ENCODE results near the gene NISCH.

The NISCH gene

DNA sequence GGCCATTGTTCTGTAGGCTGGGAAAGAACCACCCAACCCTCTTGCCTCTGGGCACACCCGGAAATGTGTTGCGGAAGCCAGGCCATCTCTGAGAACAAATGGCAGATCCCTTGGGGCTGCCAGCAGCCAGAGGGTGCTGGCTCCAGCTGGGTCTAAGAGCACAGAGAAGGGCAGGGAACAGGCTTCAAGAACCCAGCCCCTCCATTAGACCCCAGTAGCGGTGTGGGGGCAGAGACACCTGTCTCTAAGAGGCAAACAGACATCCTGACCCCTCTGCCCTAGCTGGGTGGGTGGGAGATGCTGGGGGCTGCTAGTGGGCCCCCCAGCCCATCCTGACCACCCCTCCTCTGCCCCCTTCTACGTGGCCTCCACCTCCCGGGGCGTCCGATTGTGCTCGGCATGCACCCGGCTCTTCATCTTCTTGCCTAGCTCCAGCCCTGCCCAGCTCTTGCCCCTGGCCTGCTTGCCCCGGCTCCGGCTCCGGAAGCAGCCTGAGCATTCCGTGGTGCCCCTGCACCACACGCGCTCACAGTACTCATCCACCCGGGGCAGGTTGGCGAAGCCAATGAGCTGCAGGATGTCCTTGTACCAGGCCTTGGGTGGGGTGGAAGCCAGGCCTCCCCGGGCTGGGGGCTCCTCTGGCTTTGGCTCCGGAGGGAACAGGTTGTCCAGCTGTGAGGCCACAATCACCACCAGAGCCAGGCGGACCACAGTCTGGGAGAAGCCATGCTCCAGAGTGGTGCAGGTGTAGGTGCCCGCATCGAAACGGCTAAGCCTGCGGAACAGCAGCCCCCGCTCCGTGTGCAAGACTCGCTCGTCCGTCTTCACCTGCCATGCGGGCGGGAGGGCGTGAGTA, 19.9 kb upstream of the NISCH start:
- DNase-seq (ENCODE audit: low read depth): no peak

- DNase-seq (ENCODE audit: low read depth): no peak
Observed at GRCh38 chr3:52436500-52437149, 18.8 kb upstream of the NISCH start.

- DNase-seq (ENCODE audit: low read depth): no peak
Observed at GRCh38 chr3:52437326-52438103, 17.9 kb upstream of the NISCH start.

DNA sequence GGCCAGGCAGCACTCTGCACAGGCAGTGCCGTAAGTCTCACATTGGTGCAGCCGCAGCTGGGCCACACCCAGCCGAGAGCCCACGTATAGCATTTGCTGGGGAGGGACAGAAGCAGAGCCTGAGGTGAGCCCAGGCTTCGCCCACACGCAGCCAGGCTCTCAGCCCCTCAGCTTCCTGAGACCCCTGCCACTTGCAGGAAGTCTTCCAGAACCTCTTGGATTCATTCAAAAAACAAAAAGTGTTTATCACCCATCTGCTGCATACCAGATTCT, 17.4 kb upstream of the NISCH start:
- DNase-seq (ENCODE audit: low read depth): no peak

GRCh38 chr3:52438579-52439425, 16.6 kb upstream of the NISCH start:
- DNase-seq (ENCODE audit: low read depth): no peak

DNA sequence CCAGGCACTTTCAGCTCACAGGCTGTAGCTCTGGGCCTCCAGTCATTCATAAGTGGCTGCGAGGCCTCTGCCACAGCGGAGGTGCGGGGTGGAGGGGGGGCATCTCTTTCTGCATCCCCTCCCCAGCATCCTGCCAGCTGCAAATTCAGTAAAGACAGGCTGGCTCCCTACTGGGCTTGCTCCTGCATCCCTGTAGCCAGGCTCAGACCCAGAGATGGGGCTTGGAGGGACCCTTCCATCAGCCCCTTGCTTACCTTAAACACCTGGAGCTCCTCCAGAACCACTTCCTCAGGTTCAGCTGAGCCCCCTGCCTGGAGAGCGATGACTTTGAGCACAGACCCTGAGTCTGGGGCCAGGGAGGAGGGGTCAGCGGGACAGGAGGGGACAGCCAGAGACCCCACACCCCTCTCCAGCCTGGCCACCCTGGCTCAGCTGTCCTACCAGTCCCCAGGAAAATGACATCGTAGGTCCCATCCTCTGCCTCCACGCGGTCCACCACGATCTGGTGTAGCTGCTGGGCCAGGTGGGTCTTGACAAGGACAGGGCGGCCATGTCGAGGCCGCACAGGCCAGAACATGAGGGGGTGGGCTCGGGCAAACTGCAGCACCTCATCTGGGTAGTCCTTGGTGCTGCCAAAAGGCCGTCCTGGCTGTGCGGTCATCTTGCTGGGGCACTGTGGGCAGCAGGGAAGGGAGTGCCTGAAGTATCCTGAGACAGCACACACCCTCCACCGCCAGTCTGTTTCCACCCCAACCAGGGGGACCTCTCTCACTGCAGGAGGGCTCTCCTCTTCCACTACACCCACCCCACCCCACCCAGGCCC, 15.8 kb upstream of the NISCH start:
- DNase-seq (ENCODE audit: low read depth): no peak

DNA sequence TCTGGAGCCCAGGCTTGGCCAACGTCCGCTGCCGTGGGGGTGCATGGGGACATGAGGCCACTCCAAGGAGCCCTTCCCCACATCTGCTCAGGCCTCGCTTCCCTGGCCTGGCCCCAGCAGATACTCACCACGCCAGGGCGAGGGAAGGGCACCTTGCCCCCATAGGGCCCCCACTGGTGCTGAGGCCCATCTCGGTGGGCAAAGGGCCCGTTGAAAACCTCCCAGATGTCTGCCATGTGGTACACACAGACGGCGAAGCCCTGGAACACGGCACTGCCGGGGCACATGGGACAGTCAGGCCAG, 15.2 kb upstream of the NISCH start:
- no peak for DNase-seq (ENCODE audit: low read depth)

DNA sequence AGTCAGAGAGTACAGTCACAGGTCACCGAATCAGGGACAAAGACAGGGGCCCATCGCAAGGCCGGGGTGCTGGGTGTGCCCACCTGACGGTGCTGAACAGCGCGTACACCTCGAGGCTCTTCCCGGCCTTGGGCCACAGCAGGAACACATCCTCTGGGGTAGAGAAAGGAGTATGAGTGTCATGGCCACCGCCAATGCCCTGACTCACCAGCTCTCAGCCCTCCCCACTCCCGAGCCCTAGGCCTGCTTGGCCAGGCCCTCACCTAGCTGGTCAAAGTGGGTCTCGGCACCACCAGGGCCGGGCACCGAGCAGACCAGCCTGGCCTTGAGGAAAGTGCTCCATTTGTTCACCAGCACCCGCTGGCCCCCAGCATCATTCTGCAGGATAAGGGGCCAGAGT, 14.7 kb upstream of the NISCH start:
- no peak for DNase-seq (ENCODE audit: low read depth)

DNA sequence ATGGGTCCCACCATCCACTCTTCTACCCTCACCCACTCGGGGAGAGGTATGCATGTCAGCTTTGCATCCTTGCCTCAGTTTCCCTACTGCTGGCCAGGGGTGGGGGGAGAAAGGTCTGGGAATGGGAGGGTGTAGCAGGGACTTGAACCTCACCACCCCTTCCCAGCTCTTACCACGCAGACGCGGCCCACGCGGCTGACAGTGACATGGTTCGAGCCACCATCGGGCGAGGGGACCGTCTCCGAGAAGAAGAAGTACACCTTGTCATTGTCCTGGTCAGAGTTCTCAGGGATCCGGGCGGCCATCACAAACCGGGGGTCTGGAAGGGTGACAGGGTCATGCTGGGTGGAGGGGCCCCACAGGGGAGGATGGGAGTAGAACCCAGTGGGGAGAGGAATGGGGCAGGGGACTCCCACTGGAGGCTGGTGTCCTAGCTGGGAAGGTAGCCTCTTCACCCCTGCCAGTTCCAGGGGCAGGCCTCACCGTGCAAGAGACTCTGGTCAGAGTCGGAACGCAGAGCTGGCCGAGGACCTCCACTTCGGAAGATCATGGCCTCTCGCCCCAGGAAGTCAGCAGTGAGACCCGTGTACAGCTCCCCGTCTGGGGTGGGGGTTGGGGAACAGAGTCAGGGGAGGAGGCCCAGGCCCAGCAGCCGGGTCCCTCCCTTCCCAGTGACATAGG, 14.2 kb upstream of the NISCH start:
- DNase-seq (ENCODE audit: low read depth): no peak

- no peak for DNase-seq (ENCODE audit: low read depth)
Observed at GRCh38 chr3:52441772-52442332, 13.6 kb upstream of the NISCH start.

DNA sequence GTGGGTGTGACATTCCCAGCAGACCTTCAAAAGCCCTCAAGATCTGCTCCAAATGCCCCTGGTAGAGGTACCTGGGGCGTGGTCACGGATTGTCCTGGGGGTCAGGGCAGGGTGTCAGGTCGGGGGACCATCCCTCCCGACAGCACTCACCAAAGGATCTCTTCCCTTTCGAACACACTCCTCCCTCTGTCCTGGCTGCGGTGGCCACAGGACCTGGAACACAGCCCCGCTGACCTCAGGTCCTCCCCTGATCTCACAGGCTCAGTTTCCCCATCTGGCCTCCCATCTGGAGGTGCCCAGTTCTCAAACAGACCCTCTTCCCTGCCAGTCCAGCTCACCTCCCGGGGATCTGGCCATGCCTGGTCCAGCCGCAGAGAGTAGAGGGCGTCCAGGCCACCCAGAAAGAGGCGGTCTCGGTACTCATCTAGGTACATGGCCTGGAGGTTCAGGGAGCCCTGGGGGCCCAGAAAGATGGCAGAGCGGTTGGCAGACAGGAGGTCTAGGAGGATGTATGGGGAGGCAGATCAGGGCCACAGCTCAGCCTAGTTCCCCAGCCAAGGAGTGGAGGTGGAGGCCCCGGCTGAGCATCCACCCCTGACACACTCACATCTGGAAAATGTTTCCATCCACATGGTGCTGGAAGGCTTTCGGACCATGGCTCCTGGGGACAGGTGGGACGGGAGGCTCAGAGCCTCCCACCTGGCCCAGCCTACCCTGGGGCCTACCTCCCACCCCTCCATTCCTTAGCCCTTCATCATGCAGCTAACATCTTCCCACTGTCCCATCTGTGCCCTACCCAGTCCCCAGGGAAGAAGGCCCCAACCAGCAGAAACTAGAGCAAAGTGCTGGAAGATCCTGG, 12.8 kb upstream of the NISCH start:
- DNase-seq (ENCODE audit: low read depth): no peak

GRCh38 chr3:52443268-52443610, 12.2 kb upstream of the NISCH start:
- DNase-seq (ENCODE audit: low read depth): no peak

DNA sequence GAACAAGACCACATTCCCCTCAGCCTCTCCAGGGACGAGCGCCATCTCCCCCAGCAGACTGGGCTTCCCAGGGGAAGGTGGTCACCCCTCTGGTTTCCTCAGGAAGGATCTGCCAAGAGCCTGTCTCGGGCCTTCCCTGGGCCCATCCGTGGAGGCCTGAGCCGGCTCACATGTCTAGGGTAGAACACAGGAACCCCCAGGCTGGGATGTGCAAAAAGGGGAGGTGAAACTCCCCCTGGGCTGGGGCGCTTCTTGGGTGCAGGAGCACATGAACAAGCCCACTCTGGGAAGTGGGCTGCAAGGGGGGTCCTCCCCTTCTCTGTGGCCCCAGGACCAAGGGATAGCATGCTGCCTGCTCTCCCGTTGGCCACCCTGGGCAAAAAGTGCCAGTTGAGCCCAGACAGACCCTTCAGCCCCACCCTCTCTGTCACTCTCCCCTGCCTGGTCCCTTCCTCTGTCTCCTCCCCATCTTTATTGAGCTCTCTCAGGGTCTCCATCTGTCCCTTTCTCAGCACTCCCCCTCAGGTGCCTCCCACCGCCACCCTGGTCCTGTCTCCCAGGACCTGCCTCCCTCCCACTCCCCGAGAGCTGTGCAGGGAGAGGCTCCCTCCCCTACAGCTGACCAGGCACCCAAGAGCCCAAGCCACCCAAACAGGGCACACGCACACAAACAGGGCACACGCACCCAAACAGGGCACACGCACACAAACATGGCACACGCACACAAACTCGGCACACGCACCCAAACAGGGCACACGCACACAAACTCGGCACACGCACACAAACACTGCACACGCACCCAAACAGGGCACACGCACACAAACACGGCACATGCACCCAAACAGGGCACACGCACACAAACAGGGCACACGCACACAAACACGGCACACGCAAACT, 11.4 kb upstream of the NISCH start:
- no peak for DNase-seq (ENCODE audit: low read depth)

GRCh38 chr3:52444860-52445793, 10.3 kb upstream of the NISCH start, which contains the start of gene SEMA3G:
Gene SEMA3G (minus strand): TSS chr3:52445103. CDS start chr3:52445027, 76 bp downstream.
- peak; percentile 77 for DNase-seq (ENCODE audit: low read depth)

- no peak for DNase-seq (ENCODE audit: low read depth)
Observed at GRCh38 chr3:52446042-52446441, 9.4 kb upstream of the NISCH start.

GRCh38 chr3:52446631-52447511, 8.5 kb upstream of the NISCH start:
- DNase-seq (ENCODE audit: low read depth): peak; percentile 69

All from activated T-cell treated with anti-CD3 and anti-CD28 coated beads for 48 hours (primary cell).